Mammary epithelial cell (primary cell): ENCODE results near the gene SEMA5A.

Experiments
- EZH2 ChIP-seq: IDR thresholded peaks from 2 replicates; pipeline ENCODE4 v1.6.1; 2012; ENCODE audit warnings: low read length, inconsistent platforms, borderline replicate concordance
- TF ChIP-seq, protein P1 (sequence below), 2 donors: IDR thresholded peaks in 1 of 2; conservative IDR thresholded peaks in 1 of 2; 2 replicates each; pipeline ENCODE4 v1.5.1; 2011 to 2012; ENCODE audit warnings: inconsistent platforms in 2 of 2, low read length in 2 of 2, mild to moderate bottlenecking in 2 of 2, control low read depth in 1 of 2, low read depth in 1 of 2; ENCODE audit not compliant: insufficient read depth in 1 of 2; ENCODE audit errors: extremely low read depth in 1 of 2

DNA sequence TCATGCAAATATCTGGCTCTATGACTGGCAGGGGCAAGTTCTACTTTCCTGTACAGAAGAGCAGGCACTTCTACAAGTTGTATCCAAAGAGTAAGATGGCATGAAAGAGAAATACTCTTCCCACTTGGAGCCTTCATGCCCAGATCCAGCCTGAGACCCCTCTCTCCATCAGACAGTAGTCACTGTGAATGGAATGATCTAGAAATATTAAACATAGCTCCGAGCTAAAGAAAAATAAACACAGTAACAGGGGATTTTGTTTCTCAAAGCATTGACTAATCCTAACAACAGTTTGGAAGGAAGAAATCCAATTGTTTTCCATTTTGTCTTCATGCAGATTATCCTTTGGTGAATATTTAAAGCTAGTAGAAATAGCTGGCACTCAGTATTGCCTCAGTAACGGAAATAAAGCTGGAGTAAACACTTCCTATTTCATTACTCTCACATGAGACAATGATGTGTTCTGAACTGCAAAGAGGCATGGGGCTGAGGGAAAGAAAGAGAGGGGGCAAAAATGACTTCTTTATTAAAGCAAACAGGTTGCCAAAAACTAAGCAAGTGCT lies 100.0 kb downstream of the SEMA5A start:
- TF ChIP-seq, protein P1, sequence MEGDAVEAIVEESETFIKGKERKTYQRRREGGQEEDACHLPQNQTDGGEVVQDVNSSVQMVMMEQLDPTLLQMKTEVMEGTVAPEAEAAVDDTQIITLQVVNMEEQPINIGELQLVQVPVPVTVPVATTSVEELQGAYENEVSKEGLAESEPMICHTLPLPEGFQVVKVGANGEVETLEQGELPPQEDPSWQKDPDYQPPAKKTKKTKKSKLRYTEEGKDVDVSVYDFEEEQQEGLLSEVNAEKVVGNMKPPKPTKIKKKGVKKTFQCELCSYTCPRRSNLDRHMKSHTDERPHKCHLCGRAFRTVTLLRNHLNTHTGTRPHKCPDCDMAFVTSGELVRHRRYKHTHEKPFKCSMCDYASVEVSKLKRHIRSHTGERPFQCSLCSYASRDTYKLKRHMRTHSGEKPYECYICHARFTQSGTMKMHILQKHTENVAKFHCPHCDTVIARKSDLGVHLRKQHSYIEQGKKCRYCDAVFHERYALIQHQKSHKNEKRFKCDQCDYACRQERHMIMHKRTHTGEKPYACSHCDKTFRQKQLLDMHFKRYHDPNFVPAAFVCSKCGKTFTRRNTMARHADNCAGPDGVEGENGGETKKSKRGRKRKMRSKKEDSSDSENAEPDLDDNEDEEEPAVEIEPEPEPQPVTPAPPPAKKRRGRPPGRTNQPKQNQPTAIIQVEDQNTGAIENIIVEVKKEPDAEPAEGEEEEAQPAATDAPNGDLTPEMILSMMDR (conservative IDR thresholded peaks at IDR 0.05 in 1 of 2, IDR thresholded peaks at IDR 0.05 in 1 of 2; ENCODE audit: extremely low read depth in 1 of 2, insufficient read depth in 1 of 2, low read depth in 1 of 2, low read length in 2 of 2), result no peak
- TF ChIP-seq EZH2, result no peak
